Amniotic stem cell (primary cell): Measurements from ENCODE around the gene SKP1.

Experiments
- DNase-seq: peaks from one replicate; lab custom pipeline; 2025; lab: John Stamatoyannopoulos, UW

Gene SKP1

GRCh38 chr5:134143944-134144941, 32.5 kb downstream of the SKP1 start:
- DNase-seq: no peak

- DNase-seq: no peak
Measured at GRCh38 chr5:134143431-134143830, 33.3 kb downstream of the SKP1 start.

- no peak for DNase-seq
Measured at GRCh38 chr5:134142806-134143205, 33.9 kb downstream of the SKP1 start.

GRCh38 chr5:134142052-134142451, 34.7 kb downstream of the SKP1 start:
- DNase-seq: no peak

GRCh38 chr5:134141331-134142050, 35.3 kb downstream of the SKP1 start:
- DNase-seq: no peak

GRCh38 chr5:134140530-134141201, 36.1 kb downstream of the SKP1 start:
- DNase-seq: peak; percentile 43

- DNase-seq: no peak
Measured at GRCh38 chr5:134139891-134140469, 36.8 kb downstream of the SKP1 start.

GRCh38 chr5:134139377-134139851, 37.3 kb downstream of the SKP1 start:
- no peak for DNase-seq

GRCh38 chr5:134138416-134139376, 38.1 kb downstream of the SKP1 start:
- DNase-seq: no peak

GRCh38 chr5:134136771-134137170, 40.0 kb downstream of the SKP1 start:
- no peak for DNase-seq

- DNase-seq: no peak
Measured at GRCh38 chr5:134136221-134136631, 40.5 kb downstream of the SKP1 start.

GRCh38 chr5:134135091-134135655, 41.6 kb downstream of the SKP1 start:
- DNase-seq: no peak

GRCh38 chr5:134133995-134134541, 42.7 kb downstream of the SKP1 start:
- no peak for DNase-seq

GRCh38 chr5:134133188-134133994, 43.4 kb downstream of the SKP1 start:
- no peak for DNase-seq

- no peak for DNase-seq
Measured at GRCh38 chr5:134132372-134133187, 44.2 kb downstream of the SKP1 start.

GRCh38 chr5:134131578-134132350, 45.0 kb downstream of the SKP1 start:
- DNase-seq: no peak

- DNase-seq: no peak
Measured at GRCh38 chr5:134131165-134131564, 45.6 kb downstream of the SKP1 start.
